DND-41 (cell line): ENCODE results near the gene SC5D.

Experiments
- ATAC-seq: fragments of 200-7000 bp; cut with Tn5 transposase; 3 replicates; pipeline ENCODE4 v1.9.1; 2021; ENCODE audit warnings: low read depth; ENCODE audit not compliant: insufficient read depth
- DNase-seq: peaks from one replicate; pipeline ENCODE4 v3.0.0-alpha.2; 2020
- H2AFZ ChIP-seq: 2 replicates; pipeline ENCODE4 v1.6.0; 2012; ENCODE audit warnings: low read depth, low read length
- H3K27ac ChIP-seq: 2 replicates; pipeline ENCODE4 v1.5.1; 2012; ENCODE audit warnings: low read length, inconsistent platforms
- H3K27me3 ChIP-seq: fragments of 200-600 bp; sonication (generic); 2 replicates; pipeline ENCODE4 v1.6.0; 2012; ENCODE audit warnings: low read length, mild to moderate bottlenecking, inconsistent platforms; ENCODE audit not compliant: insufficient read depth, poor library complexity
- H3K36me3 ChIP-seq: 2 replicates; pipeline ENCODE4 v1.5.1; 2012; ENCODE audit warnings: low read length, inconsistent platforms; ENCODE audit not compliant: insufficient read depth
- H3K4me1 ChIP-seq: 2 replicates; pipeline ENCODE4 v1.5.1; 2012; ENCODE audit warnings: mild to moderate bottlenecking, low read length; ENCODE audit not compliant: insufficient read depth
- H3K4me2 ChIP-seq: 2 replicates; pipeline ENCODE4 v1.6.0; 2012; ENCODE audit warnings: mild to moderate bottlenecking, moderate library complexity, low read length, inconsistent platforms; ENCODE audit not compliant: insufficient read depth
- H3K4me3 ChIP-seq, 2 experiments: fragments of 200-600 bp in 1 of 2; shearing (Covaris generic) in 1 of 2; 2 replicates each; pipeline ENCODE4 v1.5.1; 2012 to 2016; ENCODE audit warnings: inconsistent platforms in 2 of 2, low read length in 2 of 2, mild to moderate bottlenecking in 2 of 2, low read depth in 1 of 2, moderate library complexity in 1 of 2
- H3K79me2 ChIP-seq: 2 replicates; pipeline ENCODE4 v1.6.0; 2012; ENCODE audit warnings: low read length, inconsistent platforms; ENCODE audit not compliant: insufficient read depth
- H3K9ac ChIP-seq: 2 replicates; pipeline ENCODE4 v1.6.0; 2012; ENCODE audit warnings: low read depth, mild to moderate bottlenecking, inconsistent platforms, low read length, moderate library complexity
- H3K9me3 ChIP-seq: 2 replicates; pipeline ENCODE4 v1.5.1; 2012; ENCODE audit warnings: low read length, moderate library complexity, mild to moderate bottlenecking, inconsistent platforms; ENCODE audit not compliant: insufficient read depth, severe bottlenecking
- H4K20me1 ChIP-seq: 2 replicates; pipeline ENCODE4 v1.6.0; 2012; ENCODE audit warnings: low read length; ENCODE audit not compliant: insufficient read depth
- EZH2 ChIP-seq: IDR thresholded peaks from 3 replicates; pipeline ENCODE4 v1.6.1; 2012; ENCODE audit warnings: borderline replicate concordance, low read depth, mild to moderate bottlenecking, moderate library complexity, low read length, inconsistent platforms; ENCODE audit not compliant: severe bottlenecking
- TF ChIP-seq, protein P1 (sequence below): IDR thresholded peaks from 2 replicates; pipeline ENCODE4 v1.5.1; 2012; ENCODE audit warnings: borderline replicate concordance, low read length, moderate library complexity, mild to moderate bottlenecking; ENCODE audit not compliant: poor library complexity, severe bottlenecking; ENCODE audit errors: extremely low read depth

Gene SC5D

DNA sequence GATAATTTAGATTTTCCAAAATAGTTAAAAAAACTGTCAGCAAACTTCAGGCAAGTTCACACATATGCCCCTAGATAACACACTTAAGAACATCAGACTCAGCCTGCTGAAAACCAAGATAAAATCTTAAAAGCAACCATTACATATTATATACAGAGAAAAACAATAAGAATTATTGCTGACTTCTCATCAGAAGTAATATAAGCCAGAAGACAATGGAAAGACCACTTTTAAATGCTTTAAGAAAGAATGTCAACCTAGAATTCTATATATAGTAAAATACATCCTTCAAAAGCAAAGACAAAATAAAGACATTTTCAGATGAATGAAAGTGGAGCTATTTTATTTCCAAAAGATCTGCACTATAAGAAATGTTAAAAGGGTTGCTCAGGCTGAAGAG is 37.8 kb upstream of the SC5D start:
- Histone ChIP-seq H3K9ac (no peak overlapping the region), H2AFZ (no peak overlapping the region), H3K9me3 (no peaks in the 10 kb centered on the region), H3K79me2 (no peaks in the 10 kb centered on the region), H3K4me1 (no peaks in the 10 kb centered on the region), H4K20me1 (no peaks in the 10 kb centered on the region), H3K27ac (no peak overlapping the region), H3K4me2 (no peak overlapping the region), H3K4me3 (no peak overlapping the region), H3K36me3 (no peaks in the 10 kb centered on the region), H3K27me3 (peaks cover 17% of the 10 kb centered on the region)
- TF ChIP-seq EZH2, result no peak
- TF ChIP-seq, protein P1, sequence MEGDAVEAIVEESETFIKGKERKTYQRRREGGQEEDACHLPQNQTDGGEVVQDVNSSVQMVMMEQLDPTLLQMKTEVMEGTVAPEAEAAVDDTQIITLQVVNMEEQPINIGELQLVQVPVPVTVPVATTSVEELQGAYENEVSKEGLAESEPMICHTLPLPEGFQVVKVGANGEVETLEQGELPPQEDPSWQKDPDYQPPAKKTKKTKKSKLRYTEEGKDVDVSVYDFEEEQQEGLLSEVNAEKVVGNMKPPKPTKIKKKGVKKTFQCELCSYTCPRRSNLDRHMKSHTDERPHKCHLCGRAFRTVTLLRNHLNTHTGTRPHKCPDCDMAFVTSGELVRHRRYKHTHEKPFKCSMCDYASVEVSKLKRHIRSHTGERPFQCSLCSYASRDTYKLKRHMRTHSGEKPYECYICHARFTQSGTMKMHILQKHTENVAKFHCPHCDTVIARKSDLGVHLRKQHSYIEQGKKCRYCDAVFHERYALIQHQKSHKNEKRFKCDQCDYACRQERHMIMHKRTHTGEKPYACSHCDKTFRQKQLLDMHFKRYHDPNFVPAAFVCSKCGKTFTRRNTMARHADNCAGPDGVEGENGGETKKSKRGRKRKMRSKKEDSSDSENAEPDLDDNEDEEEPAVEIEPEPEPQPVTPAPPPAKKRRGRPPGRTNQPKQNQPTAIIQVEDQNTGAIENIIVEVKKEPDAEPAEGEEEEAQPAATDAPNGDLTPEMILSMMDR, result no peak
- no peak for ATAC-seq
- DNase-seq, result no peak

DNA sequence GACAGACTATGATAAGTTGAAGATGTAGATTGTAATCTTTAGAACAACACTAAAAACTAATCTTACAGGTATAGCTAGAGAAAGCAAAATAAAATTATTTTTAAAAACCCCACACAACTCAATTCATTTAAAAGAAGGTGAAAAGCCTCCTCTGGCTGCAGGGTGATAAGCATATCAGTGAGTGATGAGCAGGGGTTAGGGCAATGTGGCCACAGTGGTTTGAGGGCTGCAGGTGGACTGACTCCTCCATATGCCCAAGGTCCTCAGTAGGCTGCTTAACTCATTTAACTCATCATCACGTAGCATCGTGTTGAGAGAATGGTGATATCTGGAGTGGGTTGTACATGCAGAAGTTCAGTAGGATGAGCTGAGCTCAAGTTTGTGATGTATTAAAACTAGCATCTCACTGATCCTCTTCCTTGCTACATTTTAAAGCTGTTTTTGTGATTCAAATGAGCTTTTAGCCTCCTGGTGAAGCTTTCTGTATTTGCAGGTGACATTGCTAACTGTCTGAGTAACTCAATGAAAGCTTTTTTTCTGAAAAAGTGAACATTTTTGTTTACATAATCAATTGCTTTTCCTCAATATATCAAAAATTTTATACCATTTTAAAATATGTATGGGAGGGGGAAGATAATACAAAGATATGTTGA is 37.0 kb upstream of the SC5D start:
- no peak for ATAC-seq
- Histone ChIP-seq H2AFZ (no peak overlapping the region), H3K36me3 (no peaks in the 10 kb centered on the region)

DNA sequence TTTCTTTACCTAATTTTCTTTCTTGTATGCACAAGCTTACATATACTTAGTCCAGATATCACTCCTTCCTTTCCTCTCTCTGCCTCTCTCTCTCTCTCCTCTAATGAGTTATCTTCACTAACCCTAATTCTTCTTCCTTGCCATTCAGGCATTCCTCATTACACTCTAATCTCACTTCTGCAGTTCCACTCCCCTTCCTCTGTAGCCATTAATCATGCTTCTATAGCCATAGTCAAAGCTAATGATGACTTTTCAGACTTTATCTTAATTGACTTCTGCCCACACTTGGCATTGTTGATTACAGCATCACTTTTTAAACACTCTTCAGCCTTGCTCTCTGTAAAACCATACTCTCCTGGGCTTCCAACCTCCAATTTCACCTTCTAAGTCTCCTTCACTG is 35.3 kb upstream of the SC5D start:
- no peaks in the 10 kb centered on the region for H3K36me3 ChIP-seq
- no peaks in the 10 kb centered on the region for H3K9me3 ChIP-seq
- DNase-seq (no peak), ATAC-seq (no peak)
- H3K27me3 ChIP-seq, result peaks cover 17% of the 10 kb centered on the region
- H4K20me1 ChIP-seq, result no peaks in the 10 kb centered on the region
- TF ChIP-seq, protein P1, result no peak
- no peak for TF ChIP-seq EZH2
- H3K4me2 ChIP-seq, result no peak overlapping the region
- H3K4me3 ChIP-seq, result no peak overlapping the region
- no peak overlapping the region for H3K9ac ChIP-seq
- no peak overlapping the region for H2AFZ ChIP-seq
- no peak overlapping the region for H3K27ac ChIP-seq
- H3K79me2 ChIP-seq, result no peaks in the 10 kb centered on the region
- H3K4me1 ChIP-seq, result no peaks in the 10 kb centered on the region

More for the DNA sequence above, 37.0 kb upstream of the SC5D start:
- Histone ChIP-seq H3K79me2 (no peaks in the 10 kb centered on the region), H3K4me1 (no peaks in the 10 kb centered on the region), H3K27ac (no peak overlapping the region), H3K27me3 (peaks cover 17% of the 10 kb centered on the region), H3K4me2 (no peak overlapping the region), H3K9ac (no peak overlapping the region), H3K9me3 (no peaks in the 10 kb centered on the region), H3K4me3 (no peak overlapping the region), H4K20me1 (no peaks in the 10 kb centered on the region)
- TF ChIP-seq EZH2, result no peak
- TF ChIP-seq, protein P1, result no peak
- DNase-seq, result no peak
